ENCODE measurements around the gene COL25A1. TPM values are rescaled to one million over a fixed set of nuclear protein-coding genes. Genes with fewer than 3 reads are reported as not detected.

Gene COL25A1
- total RNA-seq, 1 experiment from 2014 or later, result 8.8 TPM

DNA sequence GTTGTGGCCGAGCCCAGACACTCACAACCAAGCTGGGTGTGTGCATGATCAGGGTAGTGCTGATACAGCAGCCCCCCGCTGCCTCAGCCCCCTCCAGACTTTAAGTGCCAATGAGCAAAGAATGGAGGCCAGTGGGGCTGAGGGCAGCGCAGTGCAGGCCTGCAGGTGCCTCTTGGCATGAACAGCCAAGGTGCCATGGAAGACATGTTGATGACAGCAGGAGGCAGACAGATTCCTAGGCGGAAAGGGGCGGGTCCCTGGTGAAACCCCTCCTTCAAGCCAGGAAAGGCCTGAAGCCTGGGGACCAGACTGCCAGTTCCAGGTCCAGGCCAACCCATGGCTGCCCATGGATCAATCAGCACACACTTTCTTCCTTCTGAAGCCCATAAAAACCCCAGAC, 286.3 kb downstream of the COL25A1 start:
- no peak for DNase-seq (ENCODE audit: low spot score)
- CTCF ChIA-PET, result no interaction called here
- Histone ChIP-seq H3K9me3 (ENCODE audit: low read depth, low read length, poor library complexity, severe bottlenecking) (no peaks in the 10 kb centered on the region), H3K4me1 (ENCODE audit: insufficient read depth, low read length, poor library complexity, severe bottlenecking) (peaks cover 3% of the 10 kb centered on the region), H3K27ac (ENCODE audit: low read depth, low read length, poor library complexity, severe bottlenecking) (no peak overlapping the region), H3K36me3 (ENCODE audit: insufficient read depth, low read length, poor library complexity, severe bottlenecking) (no peaks in the 10 kb centered on the region), H3K4me3 (ENCODE audit: low read depth, low read length, poor library complexity, severe bottlenecking) (no peak overlapping the region), H3K27me3 (replicated peaks; ENCODE audit: insufficient read depth, low read depth, low read length, poor library complexity) (no peaks in the 10 kb centered on the region)
- no peak for TF ChIP-seq EZH2 (IDR thresholded peaks at IDR 0.05; ENCODE audit: borderline replicate concordance, low read depth, low read length, poor library complexity, severe bottlenecking)
- TF ChIP-seq, protein P1, sequence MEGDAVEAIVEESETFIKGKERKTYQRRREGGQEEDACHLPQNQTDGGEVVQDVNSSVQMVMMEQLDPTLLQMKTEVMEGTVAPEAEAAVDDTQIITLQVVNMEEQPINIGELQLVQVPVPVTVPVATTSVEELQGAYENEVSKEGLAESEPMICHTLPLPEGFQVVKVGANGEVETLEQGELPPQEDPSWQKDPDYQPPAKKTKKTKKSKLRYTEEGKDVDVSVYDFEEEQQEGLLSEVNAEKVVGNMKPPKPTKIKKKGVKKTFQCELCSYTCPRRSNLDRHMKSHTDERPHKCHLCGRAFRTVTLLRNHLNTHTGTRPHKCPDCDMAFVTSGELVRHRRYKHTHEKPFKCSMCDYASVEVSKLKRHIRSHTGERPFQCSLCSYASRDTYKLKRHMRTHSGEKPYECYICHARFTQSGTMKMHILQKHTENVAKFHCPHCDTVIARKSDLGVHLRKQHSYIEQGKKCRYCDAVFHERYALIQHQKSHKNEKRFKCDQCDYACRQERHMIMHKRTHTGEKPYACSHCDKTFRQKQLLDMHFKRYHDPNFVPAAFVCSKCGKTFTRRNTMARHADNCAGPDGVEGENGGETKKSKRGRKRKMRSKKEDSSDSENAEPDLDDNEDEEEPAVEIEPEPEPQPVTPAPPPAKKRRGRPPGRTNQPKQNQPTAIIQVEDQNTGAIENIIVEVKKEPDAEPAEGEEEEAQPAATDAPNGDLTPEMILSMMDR (conservative IDR thresholded peaks at IDR 0.05; ENCODE audit: low read depth, low read length), result no peak
- BruUV-seq (replicated peaks), result no TSS peak
- intact Hi-C loops (cut with micrococcal nuclease; ENCODE audit: unreplicated experiment), result no loop called here
- POLR2A ChIA-PET (ENCODE audit: low non-redundant PET), result interaction anchor here (0.6 kb wide), 1 partner anchor 35 kb away, joined by 3 read pairs; no protein-coding TSS in a partner anchor

DNA sequence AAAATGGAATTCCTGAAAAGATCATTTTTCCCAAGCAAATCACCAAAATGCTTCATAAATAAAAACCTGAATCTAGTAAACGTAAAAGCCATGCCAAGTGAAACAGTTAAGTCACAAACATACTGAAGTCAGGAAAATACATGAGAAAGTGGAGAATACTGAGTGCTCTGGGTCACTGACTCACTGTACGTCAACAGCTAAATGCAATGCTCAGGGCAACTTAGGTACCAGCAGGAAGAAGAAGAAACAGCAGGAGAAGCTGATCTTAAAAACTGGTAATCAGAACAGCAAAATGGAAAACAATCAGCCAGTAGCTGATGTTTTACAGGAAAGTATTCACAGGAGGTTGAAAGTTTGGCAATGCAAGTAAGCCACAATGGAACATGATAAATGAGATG, 287.0 kb downstream of the COL25A1 start:
- TF ChIP-seq, protein P1 (conservative IDR thresholded peaks at IDR 0.05; ENCODE audit: low read depth, low read length), result no peak
- no peak for TF ChIP-seq EZH2 (IDR thresholded peaks at IDR 0.05; ENCODE audit: borderline replicate concordance, low read depth, low read length, poor library complexity, severe bottlenecking)
- no peak for DNase-seq (ENCODE audit: low spot score)
- ChIA-PET CTCF (no interaction called here), POLR2A (ENCODE audit: low non-redundant PET) (no interaction called here)
- Histone ChIP-seq H3K4me3 (ENCODE audit: low read depth, low read length, poor library complexity, severe bottlenecking) (no peak overlapping the region), H3K36me3 (ENCODE audit: insufficient read depth, low read length, poor library complexity, severe bottlenecking) (no peaks in the 10 kb centered on the region), H3K27me3 (replicated peaks; ENCODE audit: insufficient read depth, low read depth, low read length, poor library complexity) (no peaks in the 10 kb centered on the region), H3K9me3 (ENCODE audit: low read depth, low read length, poor library complexity, severe bottlenecking) (no peaks in the 10 kb centered on the region), H3K27ac (ENCODE audit: low read depth, low read length, poor library complexity, severe bottlenecking) (no peak overlapping the region), H3K4me1 (ENCODE audit: insufficient read depth, low read length, poor library complexity, severe bottlenecking) (peaks cover 3% of the 10 kb centered on the region)
- BruUV-seq (replicated peaks), result no TSS peak
- intact Hi-C loops (cut with micrococcal nuclease; ENCODE audit: unreplicated experiment), result no loop called here

DNA sequence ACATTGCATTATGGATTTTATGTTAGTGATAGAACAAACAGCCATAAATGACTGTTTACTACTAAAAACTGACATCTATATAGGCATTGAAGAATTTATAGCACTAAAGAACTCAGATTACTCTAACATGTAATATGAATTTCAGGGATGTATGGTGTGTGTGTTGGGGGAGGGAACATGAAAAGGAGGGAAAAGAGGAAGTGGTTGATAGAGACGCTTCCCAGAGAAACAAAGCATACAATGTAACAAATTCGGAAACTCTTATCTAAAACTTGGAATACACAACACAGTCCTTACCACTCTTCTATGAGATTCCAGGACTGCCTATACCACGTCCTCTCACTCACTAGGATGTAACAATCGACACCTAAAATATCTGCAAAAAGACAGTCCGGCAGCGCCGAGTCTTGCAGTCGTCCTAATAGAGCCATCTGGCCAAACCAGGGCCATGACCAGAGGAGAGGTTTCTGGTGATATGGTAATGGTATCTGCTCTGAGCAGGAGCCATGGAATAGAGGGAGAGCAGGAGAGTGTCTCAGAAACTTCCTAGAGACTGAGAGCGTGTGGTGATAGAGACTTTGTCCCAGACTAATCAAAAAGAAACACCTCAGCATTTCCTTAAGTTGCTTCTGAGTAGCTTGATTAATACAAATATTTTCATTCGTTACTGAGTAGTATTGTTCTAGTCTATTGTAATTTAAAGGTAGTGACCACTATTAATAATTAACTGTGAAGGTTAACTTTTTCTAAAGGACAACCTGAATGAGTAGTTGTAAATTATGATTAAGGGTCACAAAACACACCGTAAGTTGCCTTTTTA, 287.7 kb downstream of the COL25A1 start:
- intact Hi-C loops (cut with micrococcal nuclease; ENCODE audit: unreplicated experiment), result no loop called here
- H3K4me3 ChIP-seq (ENCODE audit: low read depth, low read length, poor library complexity, severe bottlenecking), result no peak overlapping the region
- ChIA-PET CTCF (no interaction called here), POLR2A (ENCODE audit: low non-redundant PET) (no interaction called here)
- H3K9me3 ChIP-seq (ENCODE audit: low read depth, low read length, poor library complexity, severe bottlenecking), result no peaks in the 10 kb centered on the region
- TF ChIP-seq, protein P1 (conservative IDR thresholded peaks at IDR 0.05; ENCODE audit: low read depth, low read length), result no peak
- no peak for TF ChIP-seq EZH2 (IDR thresholded peaks at IDR 0.05; ENCODE audit: borderline replicate concordance, low read depth, low read length, poor library complexity, severe bottlenecking)
- no peaks in the 10 kb centered on the region for H3K36me3 ChIP-seq (ENCODE audit: insufficient read depth, low read length, poor library complexity, severe bottlenecking)
- BruUV-seq (replicated peaks), result no TSS peak
- no peak overlapping the region for H3K27ac ChIP-seq (ENCODE audit: low read depth, low read length, poor library complexity, severe bottlenecking)
- no peaks in the 10 kb centered on the region for H3K27me3 ChIP-seq (replicated peaks; ENCODE audit: insufficient read depth, low read depth, low read length, poor library complexity)
- no peak for DNase-seq (ENCODE audit: low spot score)
- H3K4me1 ChIP-seq (ENCODE audit: insufficient read depth, low read length, poor library complexity, severe bottlenecking), result peaks cover 9% of the 10 kb centered on the region
